Measurements from ENCODE around the gene LILRB2. TPM values are rescaled to one million over a fixed set of nuclear protein-coding genes. Genes with fewer than 3 reads are reported as not detected.
"Not testable (repeated sequence)": the region's sequence is repeated elsewhere in the genome, so short reads cannot be mapped to it uniquely, and the experiment has no call there.

The LILRB2 gene
- total RNA-seq, 2 donors from 2014 or later = not detected

DNA sequence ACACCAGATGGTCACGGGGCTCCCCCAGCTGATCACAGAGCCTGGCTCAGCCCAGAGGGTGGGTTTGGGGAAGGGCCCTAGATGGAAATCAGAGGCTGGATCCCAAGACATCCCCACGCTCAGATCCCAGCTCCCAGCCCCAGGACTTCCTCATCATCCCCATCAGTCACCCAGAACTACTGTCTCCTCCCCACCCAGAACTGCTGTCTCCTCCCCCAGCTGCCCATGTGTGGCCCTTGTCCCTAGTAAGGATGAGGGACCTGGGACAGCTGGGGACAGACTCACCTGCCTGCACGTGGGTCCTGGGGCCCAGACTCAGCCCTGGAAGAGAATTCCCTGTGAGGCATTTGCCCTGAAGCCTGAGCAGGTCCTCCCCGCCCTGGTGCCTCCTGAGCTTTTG lies 38.7 kb downstream of the LILRB2 start:
- not testable (repeated sequence) for H3K9me3 ChIP-seq (ENCODE audit: control insufficient read depth, low read length); DNase-seq; H3K4me1 Mint-ChIP-seq; H3K27ac ChIP-seq (ENCODE audit: low read depth, low read length); H3K4me3 ChIP-seq (ENCODE audit: low read length); H3K36me3 ChIP-seq (ENCODE audit: control insufficient read depth, insufficient read depth, low read length); H3K27ac Mint-ChIP-seq; H3K27me3 ChIP-seq (ENCODE audit: control insufficient read depth, insufficient read depth, low read length, poor library complexity, severe bottlenecking); H3K36me3 Mint-ChIP-seq (ENCODE audit: low read depth); H3K9me3 Mint-ChIP-seq; H3K4me3 Mint-ChIP-seq; H3K4me1 ChIP-seq (ENCODE audit: control insufficient read depth, insufficient read depth, low read length); H3K9ac ChIP-seq (ENCODE audit: extremely low read depth, low read length, poor library complexity, severe bottlenecking)
- H3K27me3 Mint-ChIP-seq (ENCODE audit: insufficient read depth) = peaks cover 20% of the 10 kb centered on the region
- WGBS, 2 experiments (ENCODE audit: insufficient coverage in 1 of 2, insufficient read length in 1 of 2) = 65 to 100% methylated on average over 1 to 3 of the region's 4 CpGs

- not testable (repeated sequence) for H3K36me3 ChIP-seq (ENCODE audit: control insufficient read depth, insufficient read depth, low read length); H3K4me1 ChIP-seq (ENCODE audit: control insufficient read depth, insufficient read depth, low read length); H3K36me3 Mint-ChIP-seq (ENCODE audit: low read depth); H3K27ac Mint-ChIP-seq; H3K27ac ChIP-seq (ENCODE audit: low read depth, low read length); H3K4me3 Mint-ChIP-seq; H3K4me3 ChIP-seq (ENCODE audit: low read length); H3K4me1 Mint-ChIP-seq; H3K9me3 ChIP-seq (ENCODE audit: control insufficient read depth, low read length); H3K9ac ChIP-seq (ENCODE audit: extremely low read depth, low read length, poor library complexity, severe bottlenecking); H3K27me3 ChIP-seq (ENCODE audit: control insufficient read depth, insufficient read depth, low read length, poor library complexity, severe bottlenecking); H3K9me3 Mint-ChIP-seq; DNase-seq
- H3K27me3 Mint-ChIP-seq (ENCODE audit: insufficient read depth) = peaks cover 27% of the 10 kb centered on the region
- 80% methylated on average over 5 to 12 of the region's 22 CpGs for WGBS, 2 experiments (ENCODE audit: insufficient coverage in 1 of 2, insufficient read length in 1 of 2)
Observed at GRCh38 chr19:54240372-54241336, 40.3 kb downstream of the LILRB2 start.

DNA sequence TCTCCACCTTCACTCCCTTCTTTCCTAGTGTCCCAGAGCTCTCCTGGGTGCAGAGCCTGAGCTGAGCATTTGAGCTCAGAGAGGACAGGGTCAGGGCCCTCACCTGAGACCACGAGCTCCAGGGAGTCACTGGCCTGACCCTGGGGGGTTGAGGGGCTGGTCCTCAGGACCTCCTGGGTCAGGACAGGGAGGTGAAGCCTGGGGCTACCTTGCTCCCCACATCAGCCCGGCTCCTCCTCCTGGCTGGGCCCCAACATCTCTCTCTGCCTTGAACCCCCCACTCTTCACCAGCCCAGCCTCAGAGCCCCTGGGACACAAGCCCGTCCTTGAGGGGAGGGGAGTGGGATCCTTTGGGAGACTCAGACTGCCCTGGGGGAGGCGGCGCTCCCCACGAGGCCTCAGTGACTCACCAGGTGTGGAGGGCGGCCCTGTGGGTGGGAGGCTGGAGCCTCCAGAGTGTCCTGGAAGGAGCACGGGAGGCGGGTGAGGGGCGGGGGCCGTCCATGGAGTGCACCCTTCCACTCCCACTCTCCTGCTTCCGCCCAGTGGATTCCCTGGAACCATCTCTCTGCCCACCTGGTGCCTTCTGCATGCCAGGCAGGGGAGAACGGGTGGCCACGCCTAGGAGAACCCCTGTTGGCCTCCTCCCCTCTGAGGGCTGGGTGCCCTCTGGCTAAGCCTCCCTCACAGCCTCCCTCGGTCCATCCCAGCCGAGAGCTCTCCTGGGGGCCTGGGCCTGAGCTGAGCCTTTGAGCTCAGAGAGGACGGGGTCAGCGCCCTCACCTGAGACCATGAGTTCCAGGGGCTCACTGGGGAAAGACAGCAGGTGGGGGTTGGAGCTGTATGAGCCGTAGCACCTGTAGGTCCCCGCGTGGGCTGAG lies 41.2 kb downstream of the LILRB2 start:
- peaks cover 15% of the 10 kb centered on the region for H3K27me3 ChIP-seq (ENCODE audit: control insufficient read depth, insufficient read depth, low read length, poor library complexity, severe bottlenecking)
- not testable (repeated sequence) for H3K27ac ChIP-seq (ENCODE audit: low read depth, low read length); H3K9ac ChIP-seq (ENCODE audit: extremely low read depth, low read length, poor library complexity, severe bottlenecking); H3K9me3 ChIP-seq (ENCODE audit: control insufficient read depth, low read length); H3K4me3 ChIP-seq (ENCODE audit: low read length); H3K36me3 Mint-ChIP-seq (ENCODE audit: low read depth); H3K36me3 ChIP-seq (ENCODE audit: control insufficient read depth, insufficient read depth, low read length); H3K9me3 Mint-ChIP-seq; H3K27ac Mint-ChIP-seq; H3K4me1 ChIP-seq (ENCODE audit: control insufficient read depth, insufficient read depth, low read length); H3K4me3 Mint-ChIP-seq; H3K4me1 Mint-ChIP-seq
- peaks cover 36% of the 10 kb centered on the region for H3K27me3 Mint-ChIP-seq (ENCODE audit: insufficient read depth)
- DNase-seq = peak; percentile 39
- 79 to 93% methylated on average over 2 to 11 of the region's 21 CpGs for WGBS, 2 experiments (ENCODE audit: insufficient coverage in 1 of 2, insufficient read length in 1 of 2)

DNA sequence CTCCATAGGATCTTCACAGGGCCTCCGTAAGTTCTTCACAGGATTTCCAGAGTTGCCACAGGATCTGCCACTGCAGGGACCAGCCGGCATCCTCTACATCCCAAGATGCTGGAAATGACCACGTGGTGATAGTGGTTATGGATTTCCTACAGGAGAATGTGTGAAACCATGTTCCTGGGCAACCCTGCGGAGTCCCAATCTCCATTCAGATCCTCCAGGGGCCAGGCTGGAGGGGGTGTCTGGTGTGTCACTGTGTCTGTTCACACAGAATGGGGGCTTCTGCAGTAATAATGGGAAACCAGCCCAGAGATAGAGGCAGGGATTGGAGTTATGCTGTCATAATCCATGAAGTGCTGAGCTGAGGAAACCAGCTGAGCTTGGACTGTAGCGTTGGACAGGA lies 47.0 kb downstream of the LILRB2 start:
- DNase-seq = no peak
- H3K4me3 Mint-ChIP-seq = no peak overlapping the region
- WGBS, 2 experiments (ENCODE audit: insufficient coverage in 1 of 2, insufficient read length in 1 of 2) = 63 to 73% methylated on average over 3 to 5 of the region's 5 CpGs
- Histone ChIP-seq H3K4me3 (ENCODE audit: low read length) (no peak overlapping the region), H3K27ac (ENCODE audit: low read depth, low read length) (no peak overlapping the region), H3K9me3 (ENCODE audit: control insufficient read depth, low read length) (peaks cover 5% of the 10 kb centered on the region), H3K27me3 (ENCODE audit: control insufficient read depth, insufficient read depth, low read length, poor library complexity, severe bottlenecking) (peaks cover 36% of the 10 kb centered on the region), H3K9ac (ENCODE audit: extremely low read depth, low read length, poor library complexity, severe bottlenecking) (no peak overlapping the region), H3K4me1 (ENCODE audit: control insufficient read depth, insufficient read depth, low read length) (no peaks in the 10 kb centered on the region), H3K36me3 (ENCODE audit: control insufficient read depth, insufficient read depth, low read length) (no peaks in the 10 kb centered on the region)
- TF ChIP-seq CTCF (conservative IDR thresholded peaks at IDR 0.05) = no peak
- H3K9me3 Mint-ChIP-seq = peaks cover 8% of the 10 kb centered on the region
- no peak overlapping the region for H3K27ac Mint-ChIP-seq
- no peaks in the 10 kb centered on the region for H3K4me1 Mint-ChIP-seq
- no peaks in the 10 kb centered on the region for H3K36me3 Mint-ChIP-seq (ENCODE audit: low read depth)
- H3K27me3 Mint-ChIP-seq (ENCODE audit: insufficient read depth) = peaks cover 76% of the 10 kb centered on the region
